Keratinocyte (primary cell): ENCODE data around the gene NSUN2.

Experiments
- EZH2 ChIP-seq: IDR thresholded peaks from one replicate; pipeline ENCODE4 v1.6.1; 2012; ENCODE audit warnings: inconsistent platforms, mild to moderate bottlenecking, low read length, moderate library complexity
- TF ChIP-seq, protein P1 (sequence below), 3 experiments: IDR thresholded peaks in 1 of 3; conservative IDR thresholded peaks in 1 of 3; optimal IDR thresholded peaks in 1 of 3; 2 replicates in 2 of 3; 3 replicates in 1 of 3; pipeline versions ENCODE3 to v1.5.1; 2011; ENCODE audit warnings: low read length in 3 of 3, mild to moderate bottlenecking in 3 of 3, moderate library complexity in 2 of 3, control low read depth in 1 of 3, inconsistent platforms in 1 of 3; ENCODE audit not compliant: insufficient read depth in 2 of 3; ENCODE audit errors: extremely low read depth in 1 of 3

DNA sequence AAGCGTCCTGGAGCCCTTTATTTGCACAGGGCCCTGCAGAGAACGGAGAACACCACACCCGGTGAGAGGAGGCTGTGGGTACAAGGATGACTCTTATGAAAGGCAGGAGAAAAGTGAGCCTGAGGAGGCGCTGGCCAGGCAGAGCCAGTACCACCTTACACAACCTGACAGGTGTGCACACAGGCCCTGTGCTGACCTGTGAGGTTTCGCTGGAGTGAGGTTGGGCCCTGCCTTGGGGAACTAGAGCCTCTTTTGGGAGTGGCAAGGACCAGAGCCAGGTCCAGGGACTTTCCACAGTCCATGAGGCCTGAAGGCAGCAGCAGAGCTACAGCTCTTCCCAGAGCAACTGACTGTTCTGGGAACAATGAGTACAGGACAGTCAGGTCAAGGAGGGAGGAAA is 3.4 kb upstream of the NSUN2 start:
- TF ChIP-seq, protein P1, sequence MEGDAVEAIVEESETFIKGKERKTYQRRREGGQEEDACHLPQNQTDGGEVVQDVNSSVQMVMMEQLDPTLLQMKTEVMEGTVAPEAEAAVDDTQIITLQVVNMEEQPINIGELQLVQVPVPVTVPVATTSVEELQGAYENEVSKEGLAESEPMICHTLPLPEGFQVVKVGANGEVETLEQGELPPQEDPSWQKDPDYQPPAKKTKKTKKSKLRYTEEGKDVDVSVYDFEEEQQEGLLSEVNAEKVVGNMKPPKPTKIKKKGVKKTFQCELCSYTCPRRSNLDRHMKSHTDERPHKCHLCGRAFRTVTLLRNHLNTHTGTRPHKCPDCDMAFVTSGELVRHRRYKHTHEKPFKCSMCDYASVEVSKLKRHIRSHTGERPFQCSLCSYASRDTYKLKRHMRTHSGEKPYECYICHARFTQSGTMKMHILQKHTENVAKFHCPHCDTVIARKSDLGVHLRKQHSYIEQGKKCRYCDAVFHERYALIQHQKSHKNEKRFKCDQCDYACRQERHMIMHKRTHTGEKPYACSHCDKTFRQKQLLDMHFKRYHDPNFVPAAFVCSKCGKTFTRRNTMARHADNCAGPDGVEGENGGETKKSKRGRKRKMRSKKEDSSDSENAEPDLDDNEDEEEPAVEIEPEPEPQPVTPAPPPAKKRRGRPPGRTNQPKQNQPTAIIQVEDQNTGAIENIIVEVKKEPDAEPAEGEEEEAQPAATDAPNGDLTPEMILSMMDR (optimal IDR thresholded peaks at IDR 0.05 in 1 of 3, IDR thresholded peaks at IDR 0.05 in 1 of 3, conservative IDR thresholded peaks at IDR 0.05 in 1 of 3; ENCODE audit: extremely low read depth in 1 of 3, insufficient read depth in 2 of 3, low read length in 3 of 3) = peak; percentile 11 to 34 (median 13)
- no peak for TF ChIP-seq EZH2
